ENCODE data around the gene FAM200A.

FAM200A gene

DNA sequence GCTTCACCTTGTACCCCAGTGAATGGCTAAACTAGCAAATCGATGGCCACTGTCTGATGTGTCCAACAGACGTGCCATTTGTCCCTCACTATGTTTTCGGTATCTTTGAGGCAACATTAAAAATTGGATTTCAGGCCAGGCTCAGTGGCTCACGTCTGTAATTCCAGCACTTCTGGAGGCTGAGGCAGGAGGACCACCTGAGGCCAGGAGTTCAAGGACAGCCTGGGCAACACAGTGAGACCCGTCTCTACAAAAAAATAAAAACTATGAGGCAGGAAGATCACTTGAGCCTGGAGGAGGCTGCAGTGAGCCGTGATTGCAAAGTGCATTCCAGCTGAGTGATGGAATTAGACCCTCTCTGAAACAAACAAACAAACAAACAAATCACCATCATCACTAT, 8.0 kb downstream of the FAM200A start:
- no peaks in the 10 kb centered on the region for H3K27me3 ChIP-seq (ENCODE audit: insufficient read depth, low read length, poor library complexity, severe bottlenecking)
- no peaks in the 10 kb centered on the region for H3K4me1 ChIP-seq (ENCODE audit: insufficient read depth, low read length, poor library complexity, severe bottlenecking)
- H3F3A ChIP-seq (ENCODE audit: low read depth) = no peaks in the 10 kb centered on the region
- no peaks in the 10 kb centered on the region for H3K9me2 ChIP-seq (replicated peaks; ENCODE audit: low read depth, low read length)
- H3K9ac ChIP-seq (ENCODE audit: low read depth, low read length, poor library complexity, severe bottlenecking) = no peak overlapping the region
- H3K4me3 ChIP-seq (ENCODE audit: low read length, poor library complexity, severe bottlenecking) = no peak overlapping the region
- TF ChIP-seq CTCF (conservative IDR thresholded peaks at IDR 0.05; ENCODE audit: low read length) (no peak), EZH2phosphoT487 (IDR thresholded peaks at IDR 0.05; ENCODE audit: borderline replicate concordance) (no peak)
- no peaks in the 10 kb centered on the region for H4K20me1 ChIP-seq (ENCODE audit: insufficient read depth, low read length, poor library complexity, severe bottlenecking)
- H2AFZ ChIP-seq (ENCODE audit: low read length) = no peak overlapping the region
- no peak overlapping the region for H3K4me2 ChIP-seq (ENCODE audit: low read depth, low read length, poor library complexity, severe bottlenecking)
- peaks cover 6% of the 10 kb centered on the region; the same call in 1 of the 2 replicates for H3K9me3 ChIP-seq (ENCODE audit: insufficient read depth, low read depth, low read length)
- H3K79me2 ChIP-seq (ENCODE audit: insufficient read depth, low read length) = no peaks in the 10 kb centered on the region
- H3K36me3 ChIP-seq (ENCODE audit: insufficient read depth, low read length) = no peaks in the 10 kb centered on the region

GRCh38 chr7:99543081-99543671, 8.7 kb downstream of the FAM200A start:
- no peaks in the 10 kb centered on the region for H3K27me3 ChIP-seq (ENCODE audit: insufficient read depth, low read length, poor library complexity, severe bottlenecking)
- H3K79me2 ChIP-seq (ENCODE audit: insufficient read depth, low read length) = no peaks in the 10 kb centered on the region
- H3F3A ChIP-seq (ENCODE audit: low read depth) = no peaks in the 10 kb centered on the region
- H3K4me3 ChIP-seq (ENCODE audit: low read length, poor library complexity, severe bottlenecking) = no peak overlapping the region
- H2AFZ ChIP-seq (ENCODE audit: low read length) = no peak overlapping the region
- H3K4me1 ChIP-seq (ENCODE audit: insufficient read depth, low read length, poor library complexity, severe bottlenecking) = no peaks in the 10 kb centered on the region
- H3K9me2 ChIP-seq (replicated peaks; ENCODE audit: low read depth, low read length) = no peaks in the 10 kb centered on the region
- peaks cover 6% of the 10 kb centered on the region; the same call in 1 of the 2 replicates for H3K9me3 ChIP-seq (ENCODE audit: insufficient read depth, low read depth, low read length)
- no peak for TF ChIP-seq EZH2phosphoT487 (IDR thresholded peaks at IDR 0.05; ENCODE audit: borderline replicate concordance)
- TF ChIP-seq CTCF (conservative IDR thresholded peaks at IDR 0.05; ENCODE audit: low read length) = no peak
- H4K20me1 ChIP-seq (ENCODE audit: insufficient read depth, low read length, poor library complexity, severe bottlenecking) = no peaks in the 10 kb centered on the region
- H3K4me2 ChIP-seq (ENCODE audit: low read depth, low read length, poor library complexity, severe bottlenecking) = no peak overlapping the region
- H3K36me3 ChIP-seq (ENCODE audit: insufficient read depth, low read length) = no peaks in the 10 kb centered on the region
- H3K9ac ChIP-seq (ENCODE audit: low read depth, low read length, poor library complexity, severe bottlenecking) = no peak overlapping the region

- H3K4me2 ChIP-seq (ENCODE audit: low read depth, low read length, poor library complexity, severe bottlenecking) = no peak overlapping the region
- no peaks in the 10 kb centered on the region for H3K4me1 ChIP-seq (ENCODE audit: insufficient read depth, low read length, poor library complexity, severe bottlenecking)
- H3K27me3 ChIP-seq (ENCODE audit: insufficient read depth, low read length, poor library complexity, severe bottlenecking) = no peaks in the 10 kb centered on the region
- peaks cover 6% of the 10 kb centered on the region; the same call in 1 of the 2 replicates for H3K9me3 ChIP-seq (ENCODE audit: insufficient read depth, low read depth, low read length)
- H2AFZ ChIP-seq (ENCODE audit: low read length) = no peak overlapping the region
- H3K9me2 ChIP-seq (replicated peaks; ENCODE audit: low read depth, low read length) = no peaks in the 10 kb centered on the region
- TF ChIP-seq EZH2phosphoT487 (IDR thresholded peaks at IDR 0.05; ENCODE audit: borderline replicate concordance) (no peak), CTCF (conservative IDR thresholded peaks at IDR 0.05; ENCODE audit: low read length) (no peak)
- H3K4me3 ChIP-seq (ENCODE audit: low read length, poor library complexity, severe bottlenecking) = no peak overlapping the region
- no peak overlapping the region for H3K9ac ChIP-seq (ENCODE audit: low read depth, low read length, poor library complexity, severe bottlenecking)
- H3F3A ChIP-seq (ENCODE audit: low read depth) = no peaks in the 10 kb centered on the region
- no peaks in the 10 kb centered on the region for H3K79me2 ChIP-seq (ENCODE audit: insufficient read depth, low read length)
- no peaks in the 10 kb centered on the region for H4K20me1 ChIP-seq (ENCODE audit: insufficient read depth, low read length, poor library complexity, severe bottlenecking)
- H3K36me3 ChIP-seq (ENCODE audit: insufficient read depth, low read length) = no peaks in the 10 kb centered on the region
These were observed 10.7 kb downstream of the FAM200A start for GRCh38 chr7:99541212-99541611.
